HG03469 (cell line): ENCODE results near the gene MCTP2.
"Not testable (repeated sequence)": the region's sequence is repeated elsewhere in the genome, so short reads cannot be mapped to it uniquely, and the experiment has no call there.

ENCODE experiments used
- ATAC-seq: cut with Tn5 transposase; IDR thresholded peaks from one replicate; pipeline ENCODE4 v1.9.1; 2021; ENCODE audit warnings: mild to moderate bottlenecking, moderate library complexity, moderate number of reproducible peaks; ENCODE audit not compliant: unreplicated experiment

The MCTP2 gene

DNA sequence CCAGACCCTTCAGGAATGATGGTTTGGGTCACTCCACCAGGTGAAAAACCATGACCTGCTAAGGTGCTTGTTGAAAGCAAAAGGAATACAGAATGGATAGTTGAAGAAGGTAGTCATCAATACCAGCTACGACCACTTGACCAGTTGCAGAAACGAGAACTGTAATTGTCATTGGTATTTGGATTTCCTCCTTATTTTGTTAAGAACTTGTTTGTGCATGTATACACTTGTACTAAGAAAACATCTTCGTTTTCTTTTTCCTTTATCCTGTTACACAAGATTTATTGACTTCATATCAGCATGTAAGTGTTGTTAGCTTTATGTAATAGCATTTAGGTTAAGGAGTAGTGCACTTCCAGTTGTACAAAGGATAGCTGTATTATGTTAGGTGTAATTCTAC lies 261.8 kb downstream of the MCTP2 start:
- ATAC-seq = no peak

DNA sequence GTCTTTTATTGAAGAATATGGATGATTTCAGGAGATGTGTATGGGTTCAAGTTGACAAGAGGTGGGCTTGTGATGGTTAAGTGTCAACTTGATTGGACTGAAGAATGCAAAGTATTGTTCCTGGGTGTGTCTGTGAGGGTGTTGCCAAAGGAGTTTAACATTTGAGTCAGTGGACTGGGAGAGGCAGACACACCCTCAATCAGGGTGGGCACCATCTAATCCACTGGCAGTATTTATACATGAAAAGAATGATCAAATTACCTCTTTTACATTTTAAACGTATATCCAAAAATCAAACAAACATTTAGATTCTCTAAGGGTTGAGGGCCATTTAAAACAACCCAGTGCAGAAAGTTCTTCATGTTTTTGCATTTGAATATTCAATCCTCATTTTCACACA lies 262.2 kb downstream of the MCTP2 start:
- not testable (repeated sequence) for ATAC-seq

DNA sequence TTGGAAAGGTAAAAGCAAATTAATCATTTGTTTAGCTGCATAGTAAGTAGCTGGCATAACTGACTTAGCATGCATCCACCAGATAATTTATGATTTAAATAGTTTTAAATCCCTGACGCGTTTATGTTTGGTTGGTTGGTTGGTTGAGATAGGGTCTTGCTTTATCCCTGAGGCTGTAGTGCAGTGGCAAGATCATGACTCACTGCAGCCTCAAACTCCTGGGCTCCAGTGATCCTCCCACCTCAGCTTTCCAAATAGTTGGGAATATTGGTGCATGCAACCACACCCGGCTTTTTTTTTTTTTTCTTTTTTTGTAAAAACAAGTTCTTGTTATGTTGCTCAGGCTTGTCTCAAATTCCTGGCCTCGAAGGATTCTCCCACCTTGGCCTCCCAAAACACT lies 263.4 kb downstream of the MCTP2 start:
- no peak for ATAC-seq

DNA sequence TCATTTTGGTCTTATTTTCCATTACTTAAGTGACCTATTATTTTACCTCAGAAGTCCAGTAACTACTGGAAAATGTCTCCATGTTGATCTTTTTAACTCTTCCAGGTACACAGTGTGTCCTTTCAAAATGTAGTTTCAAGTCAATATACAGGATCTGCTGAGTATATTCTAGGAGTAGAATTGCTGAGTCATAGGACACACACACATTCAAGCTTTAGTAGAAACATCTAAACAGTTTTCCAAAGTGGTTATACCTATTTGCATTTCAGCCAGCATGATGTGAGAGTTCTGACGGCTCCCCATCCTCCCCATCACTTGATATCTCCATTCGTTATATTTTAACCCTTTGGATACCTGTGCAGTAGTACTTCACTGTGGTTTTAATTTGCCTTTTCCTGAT lies 271.9 kb downstream of the MCTP2 start:
- ATAC-seq = no peak

DNA sequence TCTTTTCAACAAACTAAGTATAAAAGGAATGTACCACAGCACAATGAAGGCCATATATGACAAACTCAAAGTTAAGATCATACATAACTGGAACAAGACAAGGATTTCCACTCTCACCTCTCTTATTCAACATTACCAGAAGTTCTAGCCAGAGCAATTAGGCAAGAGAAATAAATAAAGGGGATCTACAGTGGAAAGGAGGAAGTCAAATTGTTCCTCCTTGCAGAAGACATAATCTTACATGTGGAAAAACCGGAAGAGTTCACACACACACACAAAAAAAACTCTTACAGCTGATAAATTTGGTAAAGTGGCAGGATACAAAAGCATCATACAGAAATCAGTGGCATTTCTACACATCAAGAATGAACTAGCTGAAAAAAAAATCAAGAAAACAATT lies 277.9 kb downstream of the MCTP2 start:
- ATAC-seq = no peak

DNA sequence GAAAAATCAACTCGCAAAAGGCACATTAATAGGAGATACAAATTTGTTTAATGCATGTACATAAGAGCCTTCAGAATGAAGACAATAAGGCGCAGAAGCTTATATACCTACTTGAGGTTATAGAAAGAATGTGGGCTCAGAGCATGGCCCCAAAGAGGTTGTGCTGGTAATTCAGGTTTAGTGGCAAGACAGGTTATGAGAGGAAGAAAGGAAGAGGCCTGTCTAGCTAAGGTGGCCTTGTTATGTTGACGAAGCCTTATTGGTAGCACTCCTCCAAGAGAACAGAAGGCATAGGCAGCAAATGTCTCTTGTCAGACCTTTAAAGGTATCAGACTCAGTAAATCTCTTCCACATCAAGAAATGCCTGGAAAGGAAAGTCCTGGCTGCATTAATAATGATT lies 290.8 kb downstream of the MCTP2 start:
- no peak for ATAC-seq

DNA sequence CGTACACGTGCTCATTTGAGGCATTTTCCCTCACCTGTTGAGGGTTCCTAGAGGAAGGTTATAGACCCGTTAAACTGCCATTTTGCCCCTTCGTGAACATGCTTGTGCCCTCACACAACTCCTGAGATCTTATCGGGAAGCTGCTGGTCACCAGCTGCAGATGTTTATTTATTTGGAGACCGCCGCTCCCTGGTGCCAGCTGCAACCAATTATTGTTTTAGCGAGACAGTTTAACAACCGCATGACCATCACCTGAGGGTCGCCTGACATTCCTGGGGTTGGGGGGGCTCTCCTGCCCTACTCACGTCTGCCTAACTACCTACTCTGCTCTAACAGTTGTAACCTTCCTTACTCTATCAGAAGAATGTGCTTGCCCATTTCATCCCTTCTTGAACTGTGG lies 292.5 kb downstream of the MCTP2 start:
- ATAC-seq = no peak

DNA sequence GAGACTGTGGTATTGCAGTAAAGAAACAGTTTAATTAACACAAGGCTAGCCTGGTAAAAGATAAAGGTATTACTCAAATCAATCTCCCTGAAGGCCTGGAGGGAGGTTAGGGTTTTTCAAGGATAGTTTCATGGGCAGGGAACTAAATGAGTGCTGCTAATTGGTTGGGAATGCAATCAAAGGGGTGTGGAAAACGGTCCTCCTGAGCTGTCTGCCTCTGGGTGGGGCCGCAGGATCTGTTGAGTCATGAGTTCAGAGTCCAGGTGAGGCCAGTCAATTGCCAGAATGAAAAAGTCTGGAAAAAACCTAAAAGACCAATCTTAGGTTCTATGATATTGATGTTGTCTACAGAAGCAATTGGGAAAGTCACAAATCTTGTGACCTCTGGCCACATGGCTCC lies 293.2 kb downstream of the MCTP2 start:
- ATAC-seq = no peak

DNA sequence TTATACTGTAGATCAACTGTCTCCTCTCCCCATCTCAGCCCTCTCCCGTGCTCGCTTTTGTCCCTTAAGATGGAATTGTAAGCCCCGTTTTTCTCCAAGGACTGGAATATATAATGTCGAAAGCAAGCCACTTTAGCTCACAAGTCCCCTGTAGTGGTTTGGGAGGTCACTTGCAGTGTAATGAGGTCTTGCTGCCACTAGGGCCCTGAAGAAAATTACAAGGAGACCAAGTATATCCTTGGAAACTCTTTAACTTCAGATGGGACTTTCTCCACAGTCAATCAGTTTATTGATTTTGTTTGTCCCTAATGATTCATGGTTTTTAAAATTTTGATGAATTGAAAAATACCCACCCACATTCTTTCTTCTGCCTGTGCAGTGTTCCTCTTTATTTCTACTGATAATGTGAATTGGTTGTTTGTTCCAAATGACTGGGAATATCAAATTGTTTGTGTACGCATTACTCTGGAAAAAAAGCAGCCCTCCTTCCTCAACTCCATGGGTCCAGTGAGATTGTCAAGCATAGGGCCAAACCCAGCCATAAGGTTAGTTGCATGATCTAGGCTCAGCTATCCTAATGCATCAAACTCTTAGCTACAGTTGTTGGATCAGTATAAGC lies 294.8 kb downstream of the MCTP2 start:
- peak; percentile 55 for ATAC-seq

DNA sequence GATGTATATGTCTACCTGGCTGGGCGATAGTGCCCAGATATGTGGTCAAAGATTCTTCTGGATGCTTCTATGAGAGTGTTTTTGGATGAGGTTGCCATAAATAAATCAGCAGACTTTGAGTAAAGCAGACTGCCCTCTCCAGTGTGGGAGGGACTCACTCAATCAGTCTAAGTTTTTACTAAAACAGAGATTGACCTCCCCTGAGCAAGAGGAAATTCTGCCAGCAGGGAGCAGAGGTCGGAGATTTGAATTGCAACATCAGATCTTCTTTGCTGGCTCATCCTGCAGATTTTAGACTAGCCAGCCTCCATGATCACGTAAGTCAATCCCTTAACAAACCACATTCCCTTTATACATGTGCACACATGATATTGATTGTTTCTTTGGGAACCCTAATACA lies 300.9 kb downstream of the MCTP2 start:
- ATAC-seq = no peak
